ENCODE data around the gene ATP6V0A1. TPM values are rescaled to one million over a fixed set of nuclear protein-coding genes. Genes with fewer than 3 reads are reported as not detected.

ATP6V0A1 gene
- total and polyA plus RNA-seq, 2 donors from 2014 or later: 108 to 110 TPM

- peak overlapping the region in 2 of 3 donors; percentile 26 to 70 for H3K9ac ChIP-seq (ENCODE audit: low read length in 3 of 3)
Observed at GRCh38 chr17:42521666-42522262, 63.1 kb downstream of the ATP6V0A1 start.

GRCh38 chr17:42522263-42522790 is 63.6 kb downstream of the ATP6V0A1 start:
- intact Hi-C loops (cut with DNase I): no loop called here
- H3K4me1 ChIP-seq (ENCODE audit: control insufficient read depth in 2 of 3, insufficient read depth in 2 of 3, low read depth in 1 of 3, low read length in 3 of 3): peaks cover 19 to 58% (median 51%) of the 10 kb centered on the region in 3 donors
- no peaks in the 10 kb centered on the region for H3K27me3 ChIP-seq (ENCODE audit: control insufficient read depth, insufficient read depth, low read length)
- FAIRE-seq (no peak), DNase-seq (peak in 1 of 5 donors; percentile 64)
- H3K9me3 ChIP-seq (ENCODE audit: control insufficient read depth in 2 of 3, insufficient read depth in 1 of 3, low read length in 3 of 3): no peaks in the 10 kb centered on the region
- peak overlapping the region in 1 of 3 donors; percentile 70 for H3K9ac ChIP-seq (ENCODE audit: low read length in 3 of 3)
- TF ChIP-seq CTCF (IDR thresholded peaks at IDR 0.05; ENCODE audit: borderline replicate concordance, extremely low read depth, insufficient read depth): no peak
- peak overlapping the region; percentile 91 to 96 for H3K27ac ChIP-seq (ENCODE audit: low read depth in 2 of 2, low read length in 2 of 2)
- H3K4me3 ChIP-seq (ENCODE audit: low read length in 3 of 3): no peak overlapping the region
- peaks cover 0 to 21% (median 7%) of the 10 kb centered on the region in 3 donors for H3K36me3 ChIP-seq (ENCODE audit: control insufficient read depth in 2 of 3, insufficient read depth in 3 of 3, low read length in 3 of 3)

More at GRCh38 chr17:42521666-42522262, 63.1 kb downstream of the ATP6V0A1 start:
- no peak for FAIRE-seq
- H3K9me3 ChIP-seq (ENCODE audit: control insufficient read depth in 2 of 3, insufficient read depth in 1 of 3, low read length in 3 of 3): no peaks in the 10 kb centered on the region
- TF ChIP-seq CTCF (IDR thresholded peaks at IDR 0.05; ENCODE audit: borderline replicate concordance, extremely low read depth, insufficient read depth): no peak
- H3K27ac ChIP-seq (ENCODE audit: low read depth in 2 of 2, low read length in 2 of 2): peak overlapping the region; percentile 91 to 96
- DNase-seq: peak in 1 of 5 donors; percentile 78
- intact Hi-C loops (cut with DNase I): no loop called here
- H3K4me1 ChIP-seq (ENCODE audit: control insufficient read depth in 2 of 3, insufficient read depth in 2 of 3, low read depth in 1 of 3, low read length in 3 of 3): peaks cover 19 to 60% (median 51%) of the 10 kb centered on the region in 3 donors
- H3K4me3 ChIP-seq (ENCODE audit: low read length in 3 of 3): peak overlapping the region in 1 of 3 donors; percentile 13
- H3K36me3 ChIP-seq (ENCODE audit: control insufficient read depth in 2 of 3, insufficient read depth in 3 of 3, low read length in 3 of 3): peaks cover 0 to 21% (median 7%) of the 10 kb centered on the region in 3 donors
- no peaks in the 10 kb centered on the region for H3K27me3 ChIP-seq (ENCODE audit: control insufficient read depth, insufficient read depth, low read length)

- no peak for FAIRE-seq
- Histone ChIP-seq H3K4me3 (ENCODE audit: low read length in 3 of 3) (no peak overlapping the region), H3K27me3 (ENCODE audit: control insufficient read depth, insufficient read depth, low read length) (no peaks in the 10 kb centered on the region), H3K9me3 (ENCODE audit: control insufficient read depth in 2 of 3, insufficient read depth in 1 of 3, low read length in 3 of 3) (no peaks in the 10 kb centered on the region), H3K9ac (ENCODE audit: low read length in 3 of 3) (peak overlapping the region in 1 of 3 donors; percentile 70), H3K27ac (ENCODE audit: low read depth in 2 of 2, low read length in 2 of 2) (peak overlapping the region; percentile 91 to 96), H3K4me1 (ENCODE audit: control insufficient read depth in 2 of 3, insufficient read depth in 2 of 3, low read depth in 1 of 3, low read length in 3 of 3) (peaks cover 18 to 53% (median 48%) of the 10 kb centered on the region in 3 donors), H3K36me3 (ENCODE audit: control insufficient read depth in 2 of 3, insufficient read depth in 3 of 3, low read length in 3 of 3) (peaks cover 0 to 18% (median 7%) of the 10 kb centered on the region in 3 donors)
- TF ChIP-seq CTCF (IDR thresholded peaks at IDR 0.05; ENCODE audit: borderline replicate concordance, extremely low read depth, insufficient read depth): no peak
- DNase-seq: peak in 1 of 5 donors; percentile 62
- intact Hi-C loops (cut with DNase I): no loop called here
Observed at GRCh38 chr17:42522798-42523278, 64.2 kb downstream of the ATP6V0A1 start.

Measured in kidney (tissue), 14 donors.